ENCODE results near the gene HS3ST1.

- no peak for TF ChIP-seq CTCF (IDR thresholded peaks at IDR 0.05)
- TF ChIP-seq POLR2A (IDR thresholded peaks at IDR 0.05) = no peak
Measured at GRCh38 chr4:11467931-11468330, 39.2 kb upstream of the HS3ST1 start.

All from sigmoid colon (tissue), 3 donors.